Esophagus muscularis mucosa (tissue), 4 donors: ENCODE measurements around the gene KCNV2.

Source experiments
- CTCF ChIP-seq, 3 experiments: fragments of 200-600 bp in 2 of 3; fragments of 450-650 bp in 1 of 3; sonication (generic) in 2 of 3; IDR thresholded peaks; one replicate each; pipeline ENCODE4 v1.5.1; 2017 to 2019; ENCODE audit warnings: antibody characterized with exemption in 3 of 3, mild to moderate bottlenecking in 2 of 3, moderate library complexity in 1 of 3
- EP300 ChIP-seq: sonication (generic); formaldehyde crosslinking; IDR thresholded peaks from one replicate; pipeline ENCODE4 v1.6.1; 2017; ENCODE audit warnings: antibody characterized with exemption
- POLR2A ChIP-seq: fragments of 450-650 bp; IDR thresholded peaks from one replicate; pipeline ENCODE4 v1.6.1; 2017; ENCODE audit warnings: antibody characterized with exemption, moderate library complexity, mild to moderate bottlenecking, low read depth
- POLR2AphosphoS5 ChIP-seq, 2 donors: sonication (generic); formaldehyde crosslinking; IDR thresholded peaks; one replicate each; pipeline ENCODE4 v1.6.1; 2017; ENCODE audit warnings: antibody characterized with exemption in 2 of 2

DNA sequence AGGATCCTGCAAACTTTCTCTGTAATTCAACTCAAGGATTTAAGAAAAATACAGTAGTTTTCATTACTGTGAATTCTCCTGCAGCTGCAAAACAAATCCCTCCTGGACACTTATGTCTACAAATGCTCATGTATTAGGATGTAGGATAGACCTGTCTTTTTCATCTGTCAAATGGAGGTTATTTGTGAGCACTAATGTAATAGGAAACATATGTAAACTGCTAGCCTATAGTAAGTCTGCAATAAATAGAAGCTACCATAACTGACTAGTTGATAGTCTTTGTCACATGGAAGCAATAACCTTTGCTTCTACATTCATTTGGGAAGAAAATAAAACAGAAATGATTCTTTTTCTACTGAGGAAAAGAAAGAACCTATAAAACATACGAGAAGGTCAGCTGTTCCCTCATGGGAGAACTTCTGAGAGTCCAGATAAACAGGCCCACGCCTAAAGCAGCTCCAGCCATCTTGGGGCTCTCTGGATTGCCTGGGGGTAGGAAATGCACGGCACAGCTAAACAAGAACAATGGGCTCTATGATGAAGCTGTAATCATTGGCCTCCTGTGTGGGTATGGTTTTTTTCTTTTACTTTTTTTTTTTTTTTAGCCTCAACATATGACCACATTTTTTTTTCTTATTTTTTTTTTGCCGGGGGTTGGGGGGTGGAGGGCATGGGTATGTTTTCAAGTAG lies 6.2 kb downstream of the KCNV2 start:
- TF ChIP-seq CTCF (IDR thresholded peaks at IDR 0.05): no peak
- TF ChIP-seq POLR2AphosphoS5 (IDR thresholded peaks at IDR 0.05): no peak
- no peak for TF ChIP-seq POLR2A
- TF ChIP-seq EP300: no peak
